AG04449 (cell line): ENCODE measurements around the gene ROBO2.

Experiments used
- CTCF ChIA-PET: fragments of 350-600 bp; formaldehyde crosslinking; extraction: SDS; loops from one replicate; lab custom pipeline; 2021; ENCODE audit warnings: antibody characterized with exemption; lab: Yijun Ruan, JAX
- POLR2A ChIA-PET: fragments of 400-600, 350-600 bp; formaldehyde crosslinking; extraction: SDS; loops from one replicate; lab custom pipeline; 2020; ENCODE audit warnings: antibody characterized with exemption, inconsistent platforms; lab: Yijun Ruan, JAX
- DNase-seq: peaks from one replicate; pipeline ENCODE4 v3.0.0-alpha.2; 2010; ENCODE audit warnings: low read depth, low spot score
- H3K4me3 ChIP-seq: 2 replicates; pipeline ENCODE4 v1.5.1; 2011; ENCODE audit warnings: low read depth, mild to moderate bottlenecking, control low read depth, low read length
- CTCF ChIP-seq: IDR thresholded peaks from one replicate; pipeline ENCODE4 v1.5.1; 2011; ENCODE audit warnings: mild to moderate bottlenecking, moderate library complexity, low read length, control low read depth, inconsistent platforms; ENCODE audit not compliant: insufficient read depth; ENCODE audit errors: missing control alignments

Gene ROBO2

GRCh38 chr3:77685713-77686112 lies 645.8 kb downstream of the ROBO2 start:
- ChIA-PET CTCF (no interaction called here), POLR2A (no interaction called here)
- H3K4me3 ChIP-seq, result no peak overlapping the region
- no peak for TF ChIP-seq CTCF
- DNase-seq, result no peak

- H3K4me3 ChIP-seq, result no peak overlapping the region
- CTCF ChIA-PET, result no interaction called here
- DNase-seq, result no peak
- no peak for TF ChIP-seq CTCF
- POLR2A ChIA-PET, result no interaction called here
These were observed 646.7 kb downstream of the ROBO2 start for GRCh38 chr3:77686560-77686959.

- ChIA-PET CTCF (no interaction called here), POLR2A (no interaction called here)
- H3K4me3 ChIP-seq, result no peak overlapping the region
- no peak for TF ChIP-seq CTCF
- no peak for DNase-seq
These were observed 647.6 kb downstream of the ROBO2 start for GRCh38 chr3:77687545-77687944.

GRCh38 chr3:77690284-77690845 lies 650.5 kb downstream of the ROBO2 start:
- DNase-seq, result no peak
- no peak overlapping the region for H3K4me3 ChIP-seq
- TF ChIP-seq CTCF, result no peak
- CTCF ChIA-PET, result no interaction called here
- POLR2A ChIA-PET, result no interaction called here

GRCh38 chr3:77693147-77693546 lies 653.2 kb downstream of the ROBO2 start:
- no peak overlapping the region for H3K4me3 ChIP-seq
- ChIA-PET POLR2A (no interaction called here), CTCF (no interaction called here)
- no peak for TF ChIP-seq CTCF
- no peak for DNase-seq

GRCh38 chr3:77699125-77699691 lies 659.3 kb downstream of the ROBO2 start:
- no peak overlapping the region for H3K4me3 ChIP-seq
- no peak for TF ChIP-seq CTCF
- ChIA-PET CTCF (no interaction called here), POLR2A (no interaction called here)
- DNase-seq, result no peak
